Endothelial cell (in vitro differentiated cells): Measurements from ENCODE around the gene PRR12. TPM values are rescaled to one million over a fixed set of nuclear protein-coding genes. Genes with fewer than 3 reads are reported as not detected.

Source experiments
- DNase-seq: peaks from one replicate; pipeline ENCODE4 v3.0.0; 2021; ENCODE audit warnings: low spot score
- H3K27ac Mint-ChIP-seq: one replicate; pipeline ENCODE4 v1.8.0; 2021; ENCODE audit warnings: mixed read lengths, inconsistent platforms; ENCODE audit not compliant: unreplicated experiment
- H3K27me3 Mint-ChIP-seq: one replicate; pipeline ENCODE4 v1.8.0; 2021; ENCODE audit warnings: mild to moderate bottlenecking, moderate library complexity, mixed read lengths, inconsistent platforms; ENCODE audit not compliant: unreplicated experiment
- H3K36me3 Mint-ChIP-seq: one replicate; pipeline ENCODE4 v1.8.0; 2021; ENCODE audit warnings: mild to moderate bottlenecking, low read depth, mixed read lengths, inconsistent platforms; ENCODE audit not compliant: unreplicated experiment
- H3K4me1 Mint-ChIP-seq: one replicate; pipeline ENCODE4 v1.8.0; 2021; ENCODE audit warnings: mild to moderate bottlenecking, mixed read lengths, inconsistent platforms; ENCODE audit not compliant: unreplicated experiment
- H3K4me3 Mint-ChIP-seq: one replicate; pipeline ENCODE4 v1.8.0; 2021; ENCODE audit warnings: mild to moderate bottlenecking, mixed read lengths, inconsistent platforms; ENCODE audit not compliant: unreplicated experiment
- H3K9me3 Mint-ChIP-seq: one replicate; pipeline ENCODE4 v1.8.0; 2021; ENCODE audit warnings: mixed read lengths, inconsistent platforms; ENCODE audit not compliant: unreplicated experiment
- total RNA-seq: library from RNA; stranded (reverse); fragmentation: NEBNext Ultra II Directional; extraction: Animal tissue kit (Norgen Biotek cat#: 25700); gene quantifications from one replicate; pipeline ENCODE4 v1.2.1, GENCODE V29; 2021; ENCODE audit not compliant: unreplicated experiment
- TF ChIP-seq, protein P1 (sequence below): fragments of 200-600 bp; sonication (generic); IDR thresholded peaks from one replicate; pipeline ENCODE4 v1.5.0; 2021; ENCODE audit warnings: antibody characterized with exemption; ENCODE audit not compliant: unreplicated experiment

Gene PRR12
- total RNA-seq, 1 donor from 2014 or later = 38.8 TPM

DNA sequence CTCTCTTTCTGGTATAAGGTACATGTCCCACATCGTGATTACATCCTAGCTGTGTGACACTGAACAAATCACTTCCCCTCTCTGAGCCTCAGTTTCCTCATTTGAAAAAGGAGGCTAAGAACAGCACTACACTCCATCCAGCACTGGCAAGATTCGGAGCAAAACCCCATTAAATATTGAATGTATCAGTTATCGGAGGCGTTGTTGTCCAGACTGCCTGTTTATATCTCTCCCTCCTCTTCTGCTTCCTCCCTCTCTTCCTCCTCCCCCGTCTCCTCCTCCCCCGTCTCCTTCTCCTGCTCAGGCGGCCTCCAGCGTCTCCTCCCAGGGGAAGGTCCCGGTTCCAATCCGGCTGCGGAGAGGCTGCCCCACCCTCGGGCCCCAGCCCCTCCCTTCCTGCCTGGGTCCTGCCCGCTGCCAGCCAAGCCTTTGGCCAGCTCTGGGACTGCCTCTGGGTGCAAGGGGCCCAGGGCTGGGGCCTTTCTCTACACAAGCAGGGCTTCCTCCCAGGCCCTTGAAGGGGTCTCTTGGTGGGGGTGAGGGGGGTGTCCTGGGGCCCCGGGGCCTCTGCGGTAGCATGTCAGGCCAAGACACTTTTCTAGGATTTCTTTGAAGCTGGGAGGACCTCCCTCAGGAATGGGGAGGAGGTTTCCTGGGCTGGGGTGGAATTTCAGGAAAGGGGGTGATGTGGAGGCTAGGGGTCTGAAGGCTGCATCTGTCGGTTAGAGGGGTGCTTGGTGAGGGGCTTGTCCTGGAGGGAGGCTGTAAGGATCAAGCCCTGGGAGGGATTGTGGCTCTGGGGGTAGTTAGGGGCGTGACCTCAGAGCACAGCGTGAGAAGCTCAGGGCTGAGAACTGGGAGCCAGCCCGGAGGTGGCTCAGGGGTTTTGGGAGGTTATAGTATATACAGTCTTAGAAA lies 47.1 kb downstream of the PRR12 start:
- Mint-ChIP-seq H3K36me3 (peaks cover 7% of the 10 kb centered on the region), H3K4me3 (peak overlapping the region; percentile 87), H3K27me3 (peaks cover 44% of the 10 kb centered on the region), H3K9me3 (no peaks in the 10 kb centered on the region), H3K27ac (peak overlapping the region; percentile 53), H3K4me1 (peaks cover 54% of the 10 kb centered on the region)
- DNase-seq = peak; percentile 33
- TF ChIP-seq, protein P1, sequence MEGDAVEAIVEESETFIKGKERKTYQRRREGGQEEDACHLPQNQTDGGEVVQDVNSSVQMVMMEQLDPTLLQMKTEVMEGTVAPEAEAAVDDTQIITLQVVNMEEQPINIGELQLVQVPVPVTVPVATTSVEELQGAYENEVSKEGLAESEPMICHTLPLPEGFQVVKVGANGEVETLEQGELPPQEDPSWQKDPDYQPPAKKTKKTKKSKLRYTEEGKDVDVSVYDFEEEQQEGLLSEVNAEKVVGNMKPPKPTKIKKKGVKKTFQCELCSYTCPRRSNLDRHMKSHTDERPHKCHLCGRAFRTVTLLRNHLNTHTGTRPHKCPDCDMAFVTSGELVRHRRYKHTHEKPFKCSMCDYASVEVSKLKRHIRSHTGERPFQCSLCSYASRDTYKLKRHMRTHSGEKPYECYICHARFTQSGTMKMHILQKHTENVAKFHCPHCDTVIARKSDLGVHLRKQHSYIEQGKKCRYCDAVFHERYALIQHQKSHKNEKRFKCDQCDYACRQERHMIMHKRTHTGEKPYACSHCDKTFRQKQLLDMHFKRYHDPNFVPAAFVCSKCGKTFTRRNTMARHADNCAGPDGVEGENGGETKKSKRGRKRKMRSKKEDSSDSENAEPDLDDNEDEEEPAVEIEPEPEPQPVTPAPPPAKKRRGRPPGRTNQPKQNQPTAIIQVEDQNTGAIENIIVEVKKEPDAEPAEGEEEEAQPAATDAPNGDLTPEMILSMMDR = no peak

DNA sequence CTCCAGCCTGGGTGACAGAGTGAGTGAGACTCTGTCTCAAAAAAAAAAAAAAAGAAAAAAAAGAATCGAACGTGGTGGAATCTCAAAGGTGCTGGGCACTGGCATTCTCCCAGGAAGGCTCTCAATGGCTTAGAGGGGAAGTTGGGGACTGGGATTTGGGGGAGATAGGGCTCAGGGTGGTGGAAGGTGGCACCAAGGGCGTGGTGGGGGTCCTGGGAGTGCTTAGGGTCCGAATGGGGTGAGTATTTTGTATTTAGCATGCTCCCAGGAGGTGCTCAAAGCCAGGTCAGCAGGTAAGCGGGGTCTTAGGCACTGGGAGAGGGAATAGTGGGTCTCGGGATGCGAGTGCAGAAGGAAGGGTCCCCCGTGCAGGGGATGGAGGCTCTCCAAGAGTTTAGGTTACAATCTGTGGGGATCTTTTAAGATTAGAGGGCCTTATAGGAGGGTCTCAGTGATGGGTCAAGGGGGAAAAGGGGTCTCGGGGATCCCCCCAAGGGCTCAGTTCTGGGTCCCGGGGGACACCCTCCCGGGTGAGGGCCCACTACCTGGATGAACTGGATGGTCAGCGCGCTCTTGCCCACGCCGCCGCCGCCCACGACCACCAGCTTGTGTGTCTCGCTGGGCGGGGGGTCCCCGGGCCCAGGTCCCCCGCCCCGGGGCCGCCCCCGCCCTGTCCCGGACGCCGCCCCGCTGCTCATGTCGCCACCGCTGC lies 48.6 kb downstream of the PRR12 start:
- peaks cover 46% of the 10 kb centered on the region for H3K27me3 Mint-ChIP-seq
- peak overlapping the region; percentile 74 for H3K27ac Mint-ChIP-seq
- peaks cover 68% of the 10 kb centered on the region for H3K4me1 Mint-ChIP-seq
- no peaks in the 10 kb centered on the region for H3K9me3 Mint-ChIP-seq
- DNase-seq = no peak
- TF ChIP-seq, protein P1 = no peak
- H3K36me3 Mint-ChIP-seq = peaks cover 13% of the 10 kb centered on the region
- peak overlapping the region; percentile 87 for H3K4me3 Mint-ChIP-seq

DNA sequence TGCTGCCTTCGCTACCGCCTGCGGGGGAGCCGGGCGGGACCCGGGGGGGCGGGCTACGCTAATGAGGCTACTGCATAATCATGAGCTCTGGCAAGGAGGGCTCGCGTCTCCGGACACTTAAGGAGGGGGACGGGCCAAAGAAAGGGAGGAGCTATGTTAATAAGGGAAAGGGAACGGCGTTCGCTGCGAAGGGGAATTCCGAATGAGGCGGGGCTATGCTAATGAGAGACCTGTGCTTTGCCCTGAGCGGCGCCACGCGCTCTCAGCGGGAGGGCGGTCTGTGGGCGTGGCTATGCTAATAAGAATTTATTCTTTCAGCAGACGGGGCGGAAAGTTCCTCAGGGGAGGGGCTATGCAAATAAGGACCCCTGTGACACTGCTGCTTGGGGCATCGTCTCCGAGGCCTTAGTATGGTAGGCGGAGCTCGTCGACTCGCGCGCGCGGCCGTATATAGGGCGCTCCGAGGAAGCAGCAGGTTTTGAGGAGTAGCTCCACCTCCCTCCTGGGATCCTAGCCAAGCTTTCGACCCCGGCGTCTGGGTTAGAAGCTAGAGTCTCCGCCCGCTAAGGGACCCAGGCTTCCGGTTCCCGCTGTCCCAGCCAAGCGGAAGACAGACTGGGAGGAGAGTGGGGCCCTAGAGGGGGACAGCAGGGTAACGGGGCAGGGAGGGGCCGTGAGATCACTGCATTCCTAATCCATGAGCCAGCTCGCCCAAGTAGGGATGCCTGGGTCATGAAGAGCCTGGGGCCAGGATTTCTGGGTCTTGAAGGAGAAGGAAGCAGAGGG lies 49.3 kb downstream of the PRR12 start, which contains the start of gene RRAS:
Gene RRAS, minus strand, starts transcription at position 31 of the 786 bp plus-strand sequence. CDS start 45 bp downstream, outside the sequence.
- peaks cover 62% of the 10 kb centered on the region for H3K4me1 Mint-ChIP-seq
- H3K9me3 Mint-ChIP-seq = no peaks in the 10 kb centered on the region

DNA sequence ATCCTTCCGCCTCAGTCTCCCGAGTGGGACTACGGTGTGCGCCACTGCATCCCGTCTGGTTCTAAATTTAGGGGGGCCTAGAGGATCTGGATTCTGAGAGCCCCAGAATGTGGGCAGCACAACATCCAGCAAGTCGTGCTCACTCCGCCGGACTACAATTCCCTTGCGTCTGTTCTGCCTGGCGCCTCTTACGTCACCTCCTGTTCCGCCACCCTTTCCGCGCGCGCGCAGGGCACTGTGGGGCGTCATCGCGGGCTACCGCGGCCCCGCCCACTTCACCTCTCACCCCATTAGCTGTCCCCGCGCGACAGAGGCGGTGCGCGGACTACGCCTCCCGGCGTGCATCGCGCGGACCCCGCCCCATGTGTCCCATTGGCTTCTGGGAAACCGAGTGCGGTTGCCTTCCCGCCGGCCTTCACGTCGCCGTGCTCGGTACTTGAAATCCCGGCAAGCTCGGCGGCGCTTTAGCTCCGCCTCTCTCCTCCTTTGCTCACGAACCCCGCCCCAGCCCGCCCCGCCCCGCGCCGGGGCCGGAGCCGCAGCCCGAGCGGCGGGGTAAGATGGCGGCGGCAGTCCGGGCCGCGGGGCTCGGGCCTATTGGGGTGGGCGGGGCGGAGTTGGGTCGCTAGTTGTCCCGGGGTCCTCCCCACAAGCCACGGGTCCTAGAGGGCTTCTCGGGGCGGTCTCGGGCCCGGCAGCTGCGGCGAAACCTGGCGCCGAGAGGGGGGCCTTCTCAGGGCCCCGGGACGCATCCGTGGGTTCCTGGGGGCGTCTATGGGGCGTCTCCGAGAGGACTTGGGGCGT lies 50.9 kb downstream of the PRR12 start, which contains the start of gene SCAF1:
Gene SCAF1, plus strand, starts transcription at position 522 of the 804 bp plus-strand sequence. CDS start 2,818 bp downstream, outside the sequence.
- H3K27ac Mint-ChIP-seq = peak within 1 kb of the TSS; percentile 99

More for the DNA sequence above, 49.3 kb downstream of the PRR12 start, which contains the start of gene RRAS:
- DNase-seq = peak; percentile 99
- Mint-ChIP-seq H3K27ac (peak within 1 kb of the TSS; percentile 99), H3K36me3 (peaks cover 14% of the 10 kb centered on the region), H3K27me3 (peaks cover 40% of the 10 kb centered on the region), H3K4me3 (peak within 1 kb of the TSS; percentile 89)
- TF ChIP-seq, protein P1 = no peak

More for the DNA sequence above, 50.9 kb downstream of the PRR12 start, which contains the start of gene SCAF1:
- peaks cover 51% of the 10 kb centered on the region for H3K4me1 Mint-ChIP-seq
- H3K4me3 Mint-ChIP-seq = peak within 1 kb of the TSS; percentile 100
- peaks cover 21% of the 10 kb centered on the region for H3K36me3 Mint-ChIP-seq
- H3K9me3 Mint-ChIP-seq = no peaks in the 10 kb centered on the region
- H3K27me3 Mint-ChIP-seq = peaks cover 31% of the 10 kb centered on the region
- peak; percentile 99 for DNase-seq
- TF ChIP-seq, protein P1 = no peak
